HEK293 (cell line): ENCODE measurements around the gene MTCL1.

ENCODE experiments used
- CTCF ChIA-PET: fragments of 350-600 bp; formaldehyde crosslinking; extraction: SDS; loops from one replicate; lab custom pipeline; 2021; ENCODE audit warnings: antibody characterized with exemption; lab: Yijun Ruan, JAX
- POLR2A ChIA-PET: fragments of 300-600 bp; formaldehyde crosslinking; extraction: SDS; loops from one replicate; lab custom pipeline; 2020; ENCODE audit warnings: antibody characterized with exemption, inconsistent platforms; lab: Yijun Ruan, JAX
- H3K27ac ChIP-seq: fragments of 200-500 bp; sonication (Bioruptor generic); 2 replicates; pipeline ENCODE4 v1.5.1; 2014; ENCODE audit warnings: low read depth, low read length, control low read depth, inconsistent platforms; ENCODE audit errors: extremely low read depth
- H3K36me3 ChIP-seq, 2 experiments: fragments of 200-500 bp in 1 of 2; sonication (Bioruptor generic) in 1 of 2; 1 replicate in 1 of 2; 2 replicates in 1 of 2; pipeline ENCODE4 v1.5.1; 2014 to 2017; ENCODE audit warnings: inconsistent platforms in 2 of 2, low read length in 2 of 2; ENCODE audit not compliant: control insufficient read depth in 2 of 2, insufficient read depth in 1 of 2
- H3K4me1 ChIP-seq: fragments of 200-500 bp; sonication (Bioruptor generic); 2 replicates; pipeline ENCODE4 v1.5.1; 2014; ENCODE audit warnings: mild to moderate bottlenecking, low read length, inconsistent platforms; ENCODE audit not compliant: control insufficient read depth, insufficient read depth
- H3K4me3 ChIP-seq: 2 replicates; pipeline ENCODE4 v1.5.1; 2011; ENCODE audit warnings: low read depth, mild to moderate bottlenecking, control low read depth, low read length, moderate library complexity
- H3K9me3 ChIP-seq: fragments of 200-500 bp; sonication (Bioruptor generic); 2 replicates; pipeline ENCODE4 v1.5.1; 2014; ENCODE audit warnings: low read depth, low read length, inconsistent platforms; ENCODE audit not compliant: control insufficient read depth, insufficient read depth
- IKZF3 ChIP-seq: fragments of 450-650 bp; IDR thresholded peaks from 2 replicates; pipeline ENCODE4 v1.5.0; 2018; ENCODE audit warnings: missing biosample characterization, mild to moderate bottlenecking, missing genetic modification characterization, moderate library complexity
- KLF1 ChIP-seq: fragments of 450-650 bp; formaldehyde crosslinking; IDR thresholded peaks from 2 replicates; pipeline ENCODE4 v1.5.1; 2016; ENCODE audit warnings: missing biosample characterization, missing genetic modification characterization
- MYNN ChIP-seq: fragments of 450-650 bp; formaldehyde crosslinking; IDR thresholded peaks from 2 replicates; pipeline ENCODE4 v1.5.1; 2016; ENCODE audit warnings: missing biosample characterization, missing genetic modification characterization, borderline replicate concordance
- SP2 ChIP-seq: fragments of 450-650 bp; formaldehyde crosslinking; IDR thresholded peaks from 2 replicates; pipeline ENCODE4 v1.5.1; 2016; ENCODE audit warnings: missing biosample characterization, missing genetic modification characterization
- YY2 ChIP-seq: fragments of 450-650 bp; formaldehyde crosslinking; IDR thresholded peaks from 2 replicates; pipeline ENCODE4 v1.5.1; 2016; ENCODE audit warnings: missing biosample characterization, missing genetic modification characterization
- ZFP37 ChIP-seq: fragments of 450-650 bp; formaldehyde crosslinking; IDR thresholded peaks from 2 replicates; pipeline ENCODE4 v1.5.1; 2016; ENCODE audit warnings: missing biosample characterization, missing genetic modification characterization
- ZIC2 ChIP-seq: fragments of 450-650 bp; formaldehyde crosslinking; IDR thresholded peaks from 2 replicates; pipeline ENCODE4 v1.5.1; 2016; ENCODE audit warnings: missing biosample characterization, missing genetic modification characterization
- ZNF121 ChIP-seq: fragments of 450-650 bp; formaldehyde crosslinking; IDR thresholded peaks from 2 replicates; pipeline ENCODE4 v1.5.1; 2016; ENCODE audit warnings: missing biosample characterization, missing genetic modification characterization
- ZNF174 ChIP-seq: fragments of 450-650 bp; formaldehyde crosslinking; IDR thresholded peaks from 2 replicates; pipeline ENCODE4 v1.5.0; 2017; ENCODE audit warnings: missing biosample characterization, mild to moderate bottlenecking, missing genetic modification characterization
- ZNF19 ChIP-seq: fragments of 450-650 bp; formaldehyde crosslinking; IDR thresholded peaks from 2 replicates; pipeline ENCODE4; 2016; ENCODE audit warnings: missing biosample characterization, missing genetic modification characterization, low read depth
- ZNF473 ChIP-seq: fragments of 450-650 bp; formaldehyde crosslinking; IDR thresholded peaks from 2 replicates; pipeline ENCODE4 v1.5.1; 2017; ENCODE audit warnings: missing biosample characterization, missing genetic modification characterization
- ZNF596 ChIP-seq: fragments of 450-650 bp; IDR thresholded peaks from 2 replicates; pipeline ENCODE4 v1.5.0; 2018; ENCODE audit warnings: missing biosample characterization, mild to moderate bottlenecking, missing genetic modification characterization, moderate library complexity
- ZNF707 ChIP-seq: fragments of 450-650 bp; formaldehyde crosslinking; IDR thresholded peaks from 2 replicates; pipeline ENCODE4 v1.5.1; 2016; ENCODE audit warnings: missing biosample characterization, missing genetic modification characterization
- ZSCAN18 ChIP-seq: fragments of 450-650 bp; formaldehyde crosslinking; IDR thresholded peaks from 2 replicates; pipeline ENCODE4 v1.5.1; 2016; ENCODE audit warnings: missing biosample characterization, missing genetic modification characterization
- ZSCAN5A ChIP-seq: fragments of 450-650 bp; formaldehyde crosslinking; IDR thresholded peaks from 2 replicates; pipeline ENCODE4 v1.5.1; 2016; ENCODE audit warnings: missing biosample characterization, missing genetic modification characterization
- TF ChIP-seq, protein P1 (sequence below): fragments of 450-650 bp; formaldehyde crosslinking; IDR thresholded peaks from 2 replicates; pipeline ENCODE4 v1.5.1; 2016; ENCODE audit warnings: missing biosample characterization, missing genetic modification characterization

Gene MTCL1

GRCh38 chr18:8707556-8708300, 2.4 kb downstream of the MTCL1 start (continued):
- TF ChIP-seq SP2, result 0 out of 2 replicates have a peak, but pooled peaks have one; percentile 18
- TF ChIP-seq, protein P1, sequence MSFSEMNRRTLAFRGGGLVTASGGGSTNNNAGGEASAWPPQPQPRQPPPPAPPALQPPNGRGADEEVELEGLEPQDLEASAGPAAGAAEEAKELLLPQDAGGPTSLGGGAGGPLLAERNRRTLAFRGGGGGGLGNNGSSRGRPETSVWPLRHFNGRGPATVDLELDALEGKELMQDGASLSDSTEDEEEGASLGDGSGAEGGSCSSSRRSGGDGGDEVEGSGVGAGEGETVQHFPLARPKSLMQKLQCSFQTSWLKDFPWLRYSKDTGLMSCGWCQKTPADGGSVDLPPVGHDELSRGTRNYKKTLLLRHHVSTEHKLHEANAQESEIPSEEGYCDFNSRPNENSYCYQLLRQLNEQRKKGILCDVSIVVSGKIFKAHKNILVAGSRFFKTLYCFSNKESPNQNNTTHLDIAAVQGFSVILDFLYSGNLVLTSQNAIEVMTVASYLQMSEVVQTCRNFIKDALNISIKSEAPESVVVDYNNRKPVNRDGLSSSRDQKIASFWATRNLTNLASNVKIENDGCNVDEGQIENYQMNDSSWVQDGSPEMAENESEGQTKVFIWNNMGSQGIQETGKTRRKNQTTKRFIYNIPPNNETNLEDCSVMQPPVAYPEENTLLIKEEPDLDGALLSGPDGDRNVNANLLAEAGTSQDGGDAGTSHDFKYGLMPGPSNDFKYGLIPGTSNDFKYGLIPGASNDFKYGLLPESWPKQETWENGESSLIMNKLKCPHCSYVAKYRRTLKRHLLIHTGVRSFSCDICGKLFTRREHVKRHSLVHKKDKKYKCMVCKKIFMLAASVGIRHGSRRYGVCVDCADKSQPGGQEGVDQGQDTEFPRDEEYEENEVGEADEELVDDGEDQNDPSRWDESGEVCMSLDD (tag by site-specific recombination), result no peak
- TF ChIP-seq KLF1 (tag by site-specific recombination), result peak; percentile 58; the same call in 1 of the 2 replicates

DNA sequence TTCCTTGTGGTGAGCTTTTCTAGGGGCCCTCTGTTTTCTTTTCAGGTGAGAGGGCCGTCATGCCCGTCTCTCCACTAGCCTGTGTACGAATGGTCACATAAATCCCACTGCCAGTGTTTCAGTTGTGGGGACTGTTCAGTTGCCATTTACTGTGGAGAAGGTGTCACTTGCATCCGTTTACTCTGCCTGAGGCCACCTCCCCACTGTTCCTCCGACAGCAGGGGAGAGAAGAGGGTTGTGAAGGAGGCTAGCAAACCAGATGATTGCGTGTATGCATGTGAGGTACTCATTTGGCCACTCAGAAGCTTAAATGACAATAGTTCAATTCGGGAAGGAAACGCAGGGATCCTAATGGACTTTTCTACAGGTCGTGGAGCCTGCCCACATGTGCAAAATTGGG, 3.3 kb downstream of the MTCL1 start:
- no peaks in the 10 kb centered on the region; the same call in 1 of the 2 replicates for H3K4me1 ChIP-seq
- POLR2A ChIA-PET, result no interaction called here
- no peak overlapping the region for H3K4me3 ChIP-seq
- CTCF ChIA-PET, result interaction anchor here (1.3 to 2.7 kb wide), 5 partner anchors 12 to 438 kb away, joined by 3 to 17 read pairs (median 5); no protein-coding TSS in a partner anchor
- peak; percentile 59 for TF ChIP-seq ZIC2 (tag by site-specific recombination)
- no peak for TF ChIP-seq ZNF596 (tag by site-specific recombination)
- H3K9me3 ChIP-seq, result no peaks in the 10 kb centered on the region
- H3K27ac ChIP-seq, result no peak overlapping the region
- no peaks in the 10 kb centered on the region for H3K36me3 ChIP-seq

GRCh38 chr18:8709248-8710059, 4.1 kb downstream of the MTCL1 start:
- Histone ChIP-seq H3K9me3 (no peaks in the 10 kb centered on the region), H3K4me3 (no peak overlapping the region), H3K36me3 (no peaks in the 10 kb centered on the region), H3K4me1 (no peaks in the 10 kb centered on the region; the same call in 1 of the 2 replicates), H3K27ac (no peak overlapping the region)
- ChIA-PET POLR2A (interaction anchor here (0.7 kb wide), 1 partner anchor 196 kb away, joined by 10 read pairs; no protein-coding TSS in a partner anchor), CTCF (interaction anchor here (1.3 to 2.7 kb wide), 4 partner anchors 11 to 438 kb away, joined by 3 to 17 read pairs (median 8); no protein-coding TSS in a partner anchor)
- TF ChIP-seq IKZF3 (tag by site-specific recombination) (no peak), ZNF121 (tag by site-specific recombination) (0 out of 2 replicates have a peak, but pooled peaks have one; percentile 21)

GRCh38 chr18:8711736-8712135, 6.4 kb downstream of the MTCL1 start:
- TF ChIP-seq ZFP37 (no peak), ZNF19 (tag by site-specific recombination) (no peak), ZSCAN18 (tag by site-specific recombination) (no peak), MYNN (tag by site-specific recombination) (no peak), ZNF473 (no peak), ZSCAN5A (tag by site-specific recombination) (no peak), ZNF707 (tag by site-specific recombination) (no peak), ZNF174 (tag by site-specific recombination) (no peak), YY2 (no peak)
- ChIA-PET POLR2A (interaction anchor here (0.8 kb wide), 1 partner anchor 82 kb away, joined by 3 read pairs; no protein-coding TSS in a partner anchor), CTCF (no interaction called here)
- Histone ChIP-seq H3K27ac (no peak overlapping the region), H3K4me3 (no peak overlapping the region), H3K36me3 (no peaks in the 10 kb centered on the region), H3K9me3 (no peaks in the 10 kb centered on the region), H3K4me1 (no peaks in the 10 kb centered on the region)
